H1 (cell line): ENCODE data around the gene ATAD3B. TPM values are rescaled to one million over a fixed set of nuclear protein-coding genes. Genes with fewer than 3 reads are reported as not detected.

Experiments used
- CTCF ChIA-PET: fragments of 300-600 bp; sonication (Branson Sonifier 250); formaldehyde crosslinking; loops from one replicate; lab custom pipeline; 2021; ENCODE audit not compliant: partially characterized antibody; lab: Charles Lee
- POLR2A ChIA-PET: fragments of 300-600 bp; sonication (Branson Sonifier 250); formaldehyde crosslinking; loops from one replicate; lab custom pipeline; 2021; ENCODE audit warnings: inconsistent platforms; ENCODE audit not compliant: partially characterized antibody; lab: Charles Lee
- DNase-seq, 2 experiments: peaks; one replicate each; pipeline versions ENCODE4 v3.0.0 to v3.0.0-alpha.2; 2010 to 2022; ENCODE audit warnings: low spot score in 2 of 2, low read depth in 1 of 2, mixed read lengths in 1 of 2
- FAIRE-seq: peaks from 2 replicates; lab custom pipeline; 2011; peaks lifted over from hg19 to GRCh38; lab: Jason Lieb, UNC
- H2AFZ ChIP-seq: 2 replicates; pipeline ENCODE4 v1.8.1; 2012; ENCODE audit warnings: low read length, inconsistent platforms
- H2AK5ac ChIP-seq: 2 replicates; pipeline ENCODE4 v1.6.1; 2013; ENCODE audit warnings: low read depth, low read length
- H2BK120ac ChIP-seq: replicated peaks from 2 replicates; pipeline ENCODE3; 2013; ENCODE audit warnings: low read depth, low read length, inconsistent platforms
- H2BK12ac ChIP-seq: 2 replicates; pipeline ENCODE4 v1.6.1; 2013; ENCODE audit warnings: low read depth, low read length
- H2BK15ac ChIP-seq: 2 replicates; pipeline ENCODE4 v1.6.1; 2013; ENCODE audit warnings: low read length
- H2BK20ac ChIP-seq: 2 replicates; pipeline ENCODE4 v1.6.1; 2013; ENCODE audit warnings: low read length
- H2BK5ac ChIP-seq: 2 replicates; pipeline ENCODE4 v1.6.1; 2013; ENCODE audit warnings: low read depth, low read length
- H3K14ac ChIP-seq: 2 replicates; pipeline ENCODE4 v1.6.1; 2013; ENCODE audit warnings: inconsistent platforms; ENCODE audit not compliant: insufficient read length
- H3K18ac ChIP-seq: 2 replicates; pipeline ENCODE4 v1.6.1; 2013; ENCODE audit warnings: low read length; ENCODE audit errors: extremely low read depth
- H3K23ac ChIP-seq: 2 replicates; pipeline ENCODE4 v1.6.1; 2013; ENCODE audit warnings: inconsistent platforms; ENCODE audit not compliant: insufficient read length
- H3K23me2 ChIP-seq: 2 replicates; pipeline ENCODE4 v1.6.1; 2013; ENCODE audit warnings: low read depth, low read length
- H3K27ac ChIP-seq: 2 replicates; pipeline ENCODE4 v1.6.1; 2011; ENCODE audit warnings: low read depth, low read length, inconsistent platforms
- H3K27me3 ChIP-seq, 4 experiments: replicated peaks in 1 of 4; 1 replicate in 1 of 4; 2 replicates in 3 of 4; pipeline versions ENCODE4 v1.6.1 to v1.8.1; 2011 to 2013; ENCODE audit warnings: low read length in 3 of 4, mild to moderate bottlenecking in 3 of 4, inconsistent platforms in 2 of 4, mixed read lengths in 2 of 4, moderate library complexity in 1 of 4; ENCODE audit not compliant: control insufficient read depth in 3 of 4, insufficient read depth in 3 of 4; ENCODE audit errors: extremely low read depth in 1 of 4
- H3K36me3 ChIP-seq, 4 experiments: 2 replicates each; pipeline versions ENCODE4 v1.6.1 to v1.8.1; 2011 to 2013; ENCODE audit warnings: mild to moderate bottlenecking in 4 of 4, low read length in 3 of 4, moderate library complexity in 2 of 4, control low read depth in 1 of 4, inconsistent platforms in 1 of 4; ENCODE audit not compliant: insufficient read depth in 4 of 4, control insufficient read depth in 2 of 4
- H3K4ac ChIP-seq: replicated peaks from 2 replicates; pipeline ENCODE3; 2013; ENCODE audit warnings: low read length, low read depth, mixed read lengths, inconsistent platforms; ENCODE audit not compliant: insufficient read length
- H3K4me1 ChIP-seq, 4 experiments: replicated peaks in 1 of 4; 1 replicate in 1 of 4; 2 replicates in 3 of 4; pipeline versions ENCODE4 v1.6.1 to v1.8.1; 2011 to 2013; ENCODE audit warnings: low read length in 3 of 4, inconsistent platforms in 2 of 4, mixed read lengths in 1 of 4; ENCODE audit not compliant: insufficient read depth in 4 of 4, control insufficient read depth in 3 of 4
- H3K4me2 ChIP-seq, 2 experiments: 2 replicates each; pipeline versions ENCODE4 v1.6.1 to v1.8.1; 2011 to 2013; ENCODE audit warnings: low read depth in 2 of 2, low read length in 2 of 2, control low read depth in 1 of 2, inconsistent platforms in 1 of 2, mild to moderate bottlenecking in 1 of 2; ENCODE audit not compliant: insufficient read depth in 1 of 2
- H3K4me3 ChIP-seq, 4 experiments: fragments of 200-600, 300-600 bp in 1 of 4; sonication (generic), shearing (Covaris generic), sonication (Bioruptor Twin) in 1 of 4; 2 replicates each; pipeline versions ENCODE4 v1.5.1 to v1.8.1; 2011 to 2016; ENCODE audit warnings: low read length in 4 of 4, low read depth in 3 of 4, control low read depth in 2 of 4, inconsistent platforms in 2 of 4, mild to moderate bottlenecking in 2 of 4, mixed read lengths in 1 of 4, moderate library complexity in 1 of 4; ENCODE audit not compliant: insufficient read depth in 2 of 4; ENCODE audit errors: extremely low read depth in 1 of 4
- H3K56ac ChIP-seq: replicated peaks from 2 replicates; pipeline ENCODE3; 2013; ENCODE audit warnings: low read depth, mild to moderate bottlenecking, mixed read lengths, low read length, inconsistent platforms; ENCODE audit not compliant: insufficient read length
- H3K79me1 ChIP-seq: 2 replicates; pipeline ENCODE4 v1.6.1; 2013; ENCODE audit warnings: low read depth, low read length, control low read depth
- H3K79me2 ChIP-seq, 2 experiments: 2 replicates each; pipeline versions ENCODE4 v1.6.1 to v1.8.1; 2012 to 2013; ENCODE audit warnings: low read length in 2 of 2, mild to moderate bottlenecking in 2 of 2, inconsistent platforms in 1 of 2; ENCODE audit not compliant: insufficient read depth in 2 of 2, control insufficient read depth in 1 of 2
- H3K9ac ChIP-seq, 4 experiments: replicated peaks in 1 of 4; 1 replicate in 1 of 4; 2 replicates in 3 of 4; pipeline versions ENCODE4 v1.6.1 to v1.8.1; 2011 to 2013; ENCODE audit warnings: low read depth in 3 of 4, low read length in 3 of 4, control low read depth in 2 of 4, mild to moderate bottlenecking in 2 of 4, moderate library complexity in 2 of 4, inconsistent platforms in 1 of 4; ENCODE audit errors: extremely low read depth in 1 of 4
- H3K9me3 ChIP-seq, 2 experiments: 2 replicates each; pipeline versions ENCODE4 v1.6.1 to v1.8.1; 2012 to 2013; ENCODE audit warnings: mild to moderate bottlenecking in 2 of 2, moderate library complexity in 2 of 2, control low read depth in 1 of 2, inconsistent platforms in 1 of 2, low read depth in 1 of 2, low read length in 1 of 2, mixed read lengths in 1 of 2; ENCODE audit not compliant: insufficient read depth in 2 of 2
- H4K20me1 ChIP-seq, 2 experiments: replicated peaks in 1 of 2; 2 replicates each; pipeline versions ENCODE3 to v1.8.1; 2011 to 2013; ENCODE audit warnings: inconsistent platforms in 2 of 2, low read length in 2 of 2, mild to moderate bottlenecking in 1 of 2; ENCODE audit not compliant: insufficient read depth in 2 of 2, control insufficient read depth in 1 of 2
- H4K5ac ChIP-seq: 2 replicates; pipeline ENCODE4 v1.6.1; 2013; ENCODE audit warnings: low read length, low read depth, mixed read lengths, inconsistent platforms; ENCODE audit not compliant: insufficient read length
- H4K8ac ChIP-seq: 2 replicates; pipeline ENCODE4 v1.8.0; 2013; ENCODE audit warnings: mild to moderate bottlenecking, moderate library complexity, low read length, inconsistent platforms; ENCODE audit not compliant: insufficient read depth; ENCODE audit errors: extremely low read depth
- H4K91ac ChIP-seq: replicated peaks from 2 replicates; pipeline ENCODE3; 2013; ENCODE audit warnings: low read length, mixed read lengths, inconsistent platforms; ENCODE audit not compliant: insufficient read length
- KDM4A ChIP-seq: IDR thresholded peaks from one replicate; pipeline ENCODE4 v1.7.1; 2012; ENCODE audit warnings: low read depth, mild to moderate bottlenecking, moderate library complexity, low read length, inconsistent platforms; ENCODE audit not compliant: severe bottlenecking
- PHF8 ChIP-seq: fragments of 200-600 bp; sonication (generic); conservative IDR thresholded peaks from 2 replicates; pipeline ENCODE4 v1.7.1; 2012; ENCODE audit warnings: low read depth, mild to moderate bottlenecking, inconsistent platforms, low read length, moderate library complexity
- SAP30 ChIP-seq: fragments of 300-600 bp; sonication (generic); IDR thresholded peaks from 2 replicates; pipeline ENCODE4 v1.7.1; 2012; ENCODE audit warnings: low read length, moderate library complexity, mild to moderate bottlenecking, inconsistent platforms; ENCODE audit not compliant: insufficient read depth, insufficient replicate concordance
- WGBS, 2 experiments: shearing (Covaris generic) in 1 of 2; methylation state at CpG; one replicate each; pipeline versions ENCODE4 v1.1.6 to v1.1.7; 2013 to 2015; ENCODE audit warnings: low lambda C conversion rate in 2 of 2, mixed read lengths in 2 of 2, inconsistent platforms in 1 of 2, low coverage in 1 of 2, missing lambda C conversion rate in 1 of 2; ENCODE audit not compliant: insufficient replicate concordance in 2 of 2, insufficient coverage in 1 of 2, insufficient read length in 1 of 2; ENCODE audit errors: extremely low coverage in 1 of 2, missing lambda C conversion rate in 1 of 2; 5-methylcytosine and 5-hydroxymethylcytosine counted together
- polyA plus RNA-seq, 7 experiments: library from polyadenylated mRNA; depleted of rRNA in 3 of 7; stranded (reverse) in 5 of 7; unstranded in 2 of 7; fragments of >200 nt in 5 of 7; fragments of 200-250 nt in 2 of 7; gene quantifications; 1 replicate in 5 of 7; 2 replicates in 1 of 7; 4 replicates in 1 of 7; pipeline versions ENCODE4 v1.2.1 to v1.2.3, GENCODE V29; 2011 to 2013; ENCODE audit warnings: missing spikeins in 2 of 7, mixed read lengths in 2 of 7
- total RNA-seq: library from RNA; stranded (reverse); fragmentation: NEBNext Ultra II Directional; extraction: Animal tissue kit (Norgen Biotek cat#: 25700); gene quantifications from 2 replicates; pipeline ENCODE4 v1.2.1, GENCODE V29; 2021

Gene ATAD3B
- total and polyA plus RNA-seq, 2 of the 8 experiments (the other 6 are each of a cell fraction or from before 2014, with no cell fraction given) = 31.3 to 63.0 TPM

DNA sequence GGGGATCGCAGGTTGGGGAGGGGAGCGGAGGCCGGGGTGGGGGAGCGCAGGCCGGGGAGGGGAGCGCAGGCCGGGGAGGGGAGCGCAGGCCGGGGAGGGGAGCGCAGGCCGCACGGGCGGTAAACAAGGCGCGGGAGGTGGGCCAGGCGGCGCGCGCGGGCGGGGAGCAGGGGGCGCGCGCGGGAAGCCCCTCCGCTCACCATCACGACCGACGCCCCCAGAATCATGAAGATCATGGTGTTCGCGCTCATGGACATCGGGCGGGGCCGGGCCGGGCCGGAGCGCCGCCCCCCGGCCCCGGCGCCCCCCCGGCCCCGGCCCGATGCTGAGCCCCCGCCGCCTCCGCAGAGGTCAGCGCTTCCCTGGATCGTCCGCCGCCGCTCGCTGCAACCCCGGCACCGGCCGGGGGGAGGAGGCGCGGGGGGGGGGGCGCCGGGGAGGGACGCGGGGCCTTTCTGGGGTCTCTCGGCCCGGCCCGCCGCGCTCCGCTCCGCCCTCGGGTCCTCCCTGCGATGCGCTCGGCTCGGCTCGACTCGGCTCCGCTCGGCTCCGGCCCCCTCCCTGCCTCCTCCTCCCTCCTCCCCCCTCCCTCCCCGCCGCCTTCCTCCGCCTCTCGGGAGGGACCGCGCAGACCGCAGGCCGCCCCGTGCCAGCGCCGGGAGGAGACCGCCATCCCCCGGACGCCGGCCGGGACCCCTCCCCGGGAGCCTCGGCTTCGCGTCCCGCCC is 68.7 kb downstream of the ATAD3B start, which contains the start of gene TMEM240:
TSS of gene TMEM240 (minus strand) at position 535 of the 728 bp plus-strand sequence. CDS start at position 257, 278 bp downstream.
- POLR2A ChIA-PET = interaction anchor here (0.6 to 23.0 kb wide), 5 partner anchors 8 to 154 kb away, joined by 3 to 367 read pairs (median 3); no protein-coding TSS in a partner anchor
- FAIRE-seq = no peak

More for the DNA sequence above, 68.7 kb downstream of the ATAD3B start, which contains the start of gene TMEM240:
- peak; percentile 39 to 90 for DNase-seq
- H4K8ac ChIP-seq = peak within 1 kb of the TSS; percentile 93
- TF ChIP-seq KDM4A = peak; percentile 12
- TF ChIP-seq SAP30 = no peak
- peak; percentile 41; the same call in 1 of the 2 replicates for TF ChIP-seq PHF8
- peak within 1 kb of the TSS; percentile 69 for H3K56ac ChIP-seq
- H3K4me2 ChIP-seq = peak within 1 kb of the TSS; percentile 76 to 80
- peaks cover 6 to 27% of the 10 kb centered on the region in 2 experiments for H4K20me1 ChIP-seq
- no peak within 1 kb of the TSS for H4K5ac ChIP-seq
- 0% methylated on average over 1 of the region's 100 CpGs; no CpG with 5 or more reads in 1 of the 2 experiments for WGBS, 2 experiments
- H3K79me2 ChIP-seq = peaks cover 0 to 5% of the 10 kb centered on the region in 2 experiments; a peak in 1 of 4 replicates
- H2AK5ac ChIP-seq = no peak within 1 kb of the TSS; the same call in 1 of the 2 replicates
- H2BK15ac ChIP-seq = no peak within 1 kb of the TSS
- no peak within 1 kb of the TSS for H3K4ac ChIP-seq
- no peak within 1 kb of the TSS for H2BK120ac ChIP-seq
- peaks cover 7% of the 10 kb centered on the region for H3K79me1 ChIP-seq
- no peak within 1 kb of the TSS for H3K14ac ChIP-seq
- peak within 1 kb of the TSS; percentile 46 to 62 (median 58) for H3K9ac ChIP-seq
- peak within 1 kb of the TSS; percentile 50 to 75 (median 67) for H3K4me3 ChIP-seq
- H3K23me2 ChIP-seq = peaks cover 10% of the 10 kb centered on the region; the same call in 1 of the 2 replicates
- peaks cover 0 to 9% (median 3%) of the 10 kb centered on the region in 4 experiments; a peak in 3 of 7 replicates for H3K4me1 ChIP-seq
- H3K23ac ChIP-seq = no peak within 1 kb of the TSS
- H3K27me3 ChIP-seq = no peaks in the 10 kb centered on the region
- H2BK12ac ChIP-seq = 0 out of 2 replicates have a peak within 1 kb of the TSS, but pooled peaks have one; percentile 50
- H4K91ac ChIP-seq = peak within 1 kb of the TSS; percentile 65
- H2BK5ac ChIP-seq = peak within 1 kb of the TSS; percentile 52; the same call in 1 of the 2 replicates
- H3K18ac ChIP-seq = peak within 1 kb of the TSS; percentile 78
- H2BK20ac ChIP-seq = no peak within 1 kb of the TSS
- peaks cover 2 to 23% (median 11%) of the 10 kb centered on the region in 4 experiments; a peak in 4 of 8 replicates for H3K36me3 ChIP-seq
- peak within 1 kb of the TSS; percentile 26; the same call in 1 of the 2 replicates for H3K27ac ChIP-seq
- no peaks in the 10 kb centered on the region for H3K9me3 ChIP-seq
- CTCF ChIA-PET = interaction anchor here (1.7 kb wide), 1 partner anchor 57 kb away, joined by 7 read pairs; no protein-coding TSS in a partner anchor
- no peak within 1 kb of the TSS for H2AFZ ChIP-seq
